ENCODE results near the gene PDE6B. TPM values are rescaled to one million over a fixed set of nuclear protein-coding genes. Genes with fewer than 3 reads are reported as not detected.

PDE6B gene
- polyA plus RNA-seq, 1 donor = 27.1 TPM

DNA sequence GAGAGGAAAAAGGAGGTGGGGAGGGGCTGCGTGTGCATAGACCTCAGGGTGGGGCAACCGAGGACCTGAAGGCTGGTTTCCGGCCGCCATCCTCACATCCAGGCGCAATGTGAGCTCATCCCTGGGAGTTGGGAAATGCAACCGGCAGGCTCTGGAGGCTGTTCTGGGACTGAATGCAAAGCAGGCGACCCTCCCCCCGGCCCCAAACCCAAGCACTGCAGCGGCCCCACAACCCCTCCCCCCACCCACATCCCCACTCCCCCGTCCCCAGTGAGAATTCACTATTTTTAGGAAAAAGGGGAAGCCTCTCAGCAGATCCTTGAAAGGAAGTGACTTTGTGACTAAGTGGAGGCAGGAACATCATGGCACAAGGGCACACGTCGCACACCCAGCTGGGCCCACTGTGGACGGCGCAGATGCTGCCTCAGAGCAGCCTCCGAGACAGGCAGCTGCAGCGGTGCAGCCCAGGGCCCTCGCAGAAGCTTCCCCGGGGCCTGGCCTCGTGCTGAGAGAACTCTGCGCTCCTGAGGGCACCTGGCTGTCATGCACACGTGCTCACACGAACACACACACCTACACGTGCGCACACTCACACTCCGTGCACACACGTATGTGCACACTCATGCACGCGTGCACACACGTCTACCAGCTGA, 1.3 kb upstream of the PDE6B start:
- H3K9me3 ChIP-seq (ENCODE audit: control insufficient read depth, low read depth, low read length) = no peaks in the 10 kb centered on the region
- no peaks in the 10 kb centered on the region for H3K36me3 ChIP-seq (ENCODE audit: control insufficient read depth, insufficient read depth, low read length)
- no peak for DNase-seq
- no CpG with 5 or more reads among the region's 29 CpGs for WGBS (ENCODE audit: insufficient coverage, low lambda C conversion rate)
- H3K27me3 ChIP-seq (ENCODE audit: control insufficient read depth, insufficient read depth, low read length) = no peaks in the 10 kb centered on the region
- H3K4me1 ChIP-seq (ENCODE audit: control insufficient read depth, insufficient read depth, low read length) = no peaks in the 10 kb centered on the region
- no peak overlapping the region for H3K4me3 ChIP-seq (ENCODE audit: low read length)
- no peak overlapping the region for H3K27ac ChIP-seq (ENCODE audit: low read length)

DNA sequence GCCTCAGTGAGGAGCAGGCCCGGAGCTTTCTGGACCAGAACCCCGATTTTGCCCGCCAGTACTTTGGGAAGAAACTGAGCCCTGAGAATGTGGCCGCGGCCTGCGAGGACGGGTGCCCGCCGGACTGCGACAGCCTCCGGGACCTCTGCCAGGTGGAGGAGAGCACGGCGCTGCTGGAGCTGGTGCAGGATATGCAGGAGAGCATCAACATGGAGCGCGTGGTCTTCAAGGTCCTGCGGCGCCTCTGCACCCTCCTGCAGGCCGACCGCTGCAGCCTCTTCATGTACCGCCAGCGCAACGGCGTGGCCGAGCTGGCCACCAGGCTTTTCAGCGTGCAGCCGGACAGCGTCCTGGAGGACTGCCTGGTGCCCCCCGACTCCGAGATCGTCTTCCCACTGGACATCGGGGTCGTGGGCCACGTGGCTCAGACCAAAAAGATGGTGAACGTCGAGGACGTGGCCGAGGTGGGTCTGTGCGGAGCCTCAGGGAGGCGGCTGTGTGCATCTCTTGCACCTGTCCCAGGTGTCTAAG, 323 bp downstream of the PDE6B start:
- no peak for DNase-seq
- no peaks in the 10 kb centered on the region for H3K36me3 ChIP-seq (ENCODE audit: control insufficient read depth, insufficient read depth, low read length)
- H3K27ac ChIP-seq (ENCODE audit: low read length) = no peak overlapping the region
- no peaks in the 10 kb centered on the region for H3K4me1 ChIP-seq (ENCODE audit: control insufficient read depth, insufficient read depth, low read length)
- no CpG with 5 or more reads among the region's 39 CpGs for WGBS (ENCODE audit: insufficient coverage, low lambda C conversion rate)
- no peaks in the 10 kb centered on the region for H3K27me3 ChIP-seq (ENCODE audit: control insufficient read depth, insufficient read depth, low read length)
- H3K4me3 ChIP-seq (ENCODE audit: low read length) = no peak overlapping the region
- no peaks in the 10 kb centered on the region for H3K9me3 ChIP-seq (ENCODE audit: control insufficient read depth, low read depth, low read length)

DNA sequence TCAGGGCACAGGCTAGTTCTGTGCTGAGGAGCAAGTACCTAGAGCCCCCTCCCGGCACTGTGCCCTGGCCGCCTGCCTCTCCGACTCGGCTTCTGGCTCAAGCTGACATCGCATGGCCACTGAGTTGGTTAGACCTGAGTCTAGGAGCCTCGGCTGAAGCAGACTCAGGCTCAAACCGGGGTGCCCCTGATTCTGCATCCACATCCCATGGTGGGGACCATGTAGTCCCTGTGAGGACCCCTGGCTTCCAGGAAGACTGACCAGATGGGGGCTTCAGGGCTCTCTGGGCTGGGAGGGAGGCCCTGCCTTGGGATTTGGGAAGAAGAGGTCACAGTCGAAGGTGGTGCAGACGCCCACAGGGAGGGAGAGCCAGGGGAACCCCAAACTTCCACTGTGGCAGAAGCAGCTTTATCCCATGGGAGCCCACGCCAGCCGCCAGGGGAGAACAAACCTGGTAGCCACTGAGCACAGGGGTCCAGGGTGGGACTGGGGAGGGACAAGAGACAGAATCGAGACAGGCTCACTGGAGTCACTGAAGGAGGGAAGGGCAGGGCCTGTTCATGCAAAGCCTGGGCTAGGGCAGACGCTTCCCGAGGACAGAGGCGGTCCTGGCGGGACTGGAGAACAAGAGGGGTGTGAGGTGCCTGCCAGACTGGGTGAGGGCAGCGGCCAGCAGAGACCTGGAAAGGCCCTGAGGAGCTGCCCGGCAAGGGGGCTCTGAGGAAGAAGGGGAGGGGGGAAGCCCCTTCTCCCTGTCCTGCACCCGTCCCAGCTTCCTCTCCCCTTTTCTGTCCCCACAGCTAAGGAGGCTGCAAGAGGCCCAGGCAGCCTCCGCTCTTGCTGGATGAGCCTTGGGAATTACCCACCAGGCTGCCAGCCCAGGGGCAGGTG, 1.1 kb downstream of the PDE6B start:
- Histone ChIP-seq H3K27ac (ENCODE audit: low read length) (no peak overlapping the region), H3K27me3 (ENCODE audit: control insufficient read depth, insufficient read depth, low read length) (no peaks in the 10 kb centered on the region), H3K9me3 (ENCODE audit: control insufficient read depth, low read depth, low read length) (no peaks in the 10 kb centered on the region), H3K4me3 (ENCODE audit: low read length) (no peak overlapping the region), H3K4me1 (ENCODE audit: control insufficient read depth, insufficient read depth, low read length) (no peaks in the 10 kb centered on the region), H3K36me3 (ENCODE audit: control insufficient read depth, insufficient read depth, low read length) (no peaks in the 10 kb centered on the region)
- 80% methylated on average over 1 of the region's 20 CpGs for WGBS (ENCODE audit: insufficient coverage, low lambda C conversion rate)
- DNase-seq = no peak

DNA sequence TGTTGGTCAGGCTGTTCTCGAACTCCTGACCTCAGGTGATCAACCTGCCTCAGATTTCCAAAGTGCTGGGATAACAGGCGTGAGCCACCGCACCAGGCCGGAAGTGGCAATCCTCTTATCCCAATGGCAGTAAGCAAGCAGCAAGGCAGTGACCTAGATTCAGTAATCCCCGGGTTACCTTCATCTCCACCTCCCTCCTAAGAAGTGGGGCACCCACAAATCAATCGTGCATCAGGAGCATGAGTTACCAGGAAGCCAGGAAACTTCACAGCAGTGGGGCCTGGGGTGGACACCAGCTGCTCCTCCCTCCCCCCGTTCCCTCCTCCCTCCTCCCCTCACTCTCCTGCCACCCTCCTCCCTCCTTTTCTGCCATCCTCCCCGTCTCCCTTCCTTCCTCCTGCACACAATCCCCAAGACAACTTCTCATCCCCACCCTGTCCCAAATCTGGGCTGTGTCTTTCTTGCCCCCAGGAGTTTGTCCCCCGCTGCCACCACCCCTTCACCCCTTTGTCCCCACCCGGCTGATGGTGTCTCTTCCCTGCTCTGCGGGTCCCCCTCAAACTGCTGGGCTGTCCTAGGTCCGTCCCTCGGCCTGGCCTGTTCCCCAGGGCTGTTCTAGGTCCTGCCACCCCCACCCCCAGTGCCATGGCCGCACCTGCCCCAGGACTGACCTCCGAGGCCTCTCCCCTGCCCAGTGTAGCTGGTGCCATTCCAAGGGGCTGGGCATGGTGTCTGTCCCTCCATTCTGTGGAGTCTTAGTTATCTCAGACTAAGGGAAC, 2.2 kb downstream of the PDE6B start:
- H3K27ac ChIP-seq (ENCODE audit: low read length) = no peak overlapping the region
- DNase-seq = no peak
- H3K4me3 ChIP-seq (ENCODE audit: low read length) = no peak overlapping the region
- H3K4me1 ChIP-seq (ENCODE audit: control insufficient read depth, insufficient read depth, low read length) = no peaks in the 10 kb centered on the region
- H3K9me3 ChIP-seq (ENCODE audit: control insufficient read depth, low read depth, low read length) = no peaks in the 10 kb centered on the region
- H3K27me3 ChIP-seq (ENCODE audit: control insufficient read depth, insufficient read depth, low read length) = no peaks in the 10 kb centered on the region
- H3K36me3 ChIP-seq (ENCODE audit: control insufficient read depth, insufficient read depth, low read length) = no peaks in the 10 kb centered on the region
- WGBS (ENCODE audit: insufficient coverage, low lambda C conversion rate) = no CpG with 5 or more reads among the region's 15 CpGs

DNA sequence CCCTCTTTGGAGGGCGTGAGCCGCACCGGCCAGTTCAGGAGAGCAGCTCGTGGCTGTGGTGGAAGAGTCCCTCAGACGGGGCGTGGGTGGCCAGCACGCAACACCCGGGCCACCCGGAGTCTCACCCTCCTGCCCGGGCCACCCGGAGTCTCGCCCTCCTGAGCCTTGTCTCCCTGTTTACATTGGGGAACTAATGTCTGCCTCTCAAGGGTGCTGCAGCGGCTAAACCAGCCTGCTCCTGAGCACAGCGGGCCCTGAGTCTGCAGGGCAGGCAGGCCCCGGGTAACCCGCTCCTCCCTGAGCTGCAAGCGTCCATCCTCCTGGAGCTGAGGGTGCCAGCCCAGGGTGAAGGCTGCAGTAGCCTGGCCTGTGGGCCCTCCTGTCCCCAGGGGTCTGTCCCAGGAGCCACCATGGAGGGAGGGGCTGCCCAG, 3.0 kb downstream of the PDE6B start:
- H3K4me1 ChIP-seq (ENCODE audit: control insufficient read depth, insufficient read depth, low read length) = no peaks in the 10 kb centered on the region
- H3K27ac ChIP-seq (ENCODE audit: low read length) = no peak overlapping the region
- H3K4me3 ChIP-seq (ENCODE audit: low read length) = no peak overlapping the region
- H3K27me3 ChIP-seq (ENCODE audit: control insufficient read depth, insufficient read depth, low read length) = no peaks in the 10 kb centered on the region
- no CpG with 5 or more reads among the region's 17 CpGs for WGBS (ENCODE audit: insufficient coverage, low lambda C conversion rate)
- no peaks in the 10 kb centered on the region for H3K36me3 ChIP-seq (ENCODE audit: control insufficient read depth, insufficient read depth, low read length)
- DNase-seq = no peak
- H3K9me3 ChIP-seq (ENCODE audit: control insufficient read depth, low read depth, low read length) = no peaks in the 10 kb centered on the region

DNA sequence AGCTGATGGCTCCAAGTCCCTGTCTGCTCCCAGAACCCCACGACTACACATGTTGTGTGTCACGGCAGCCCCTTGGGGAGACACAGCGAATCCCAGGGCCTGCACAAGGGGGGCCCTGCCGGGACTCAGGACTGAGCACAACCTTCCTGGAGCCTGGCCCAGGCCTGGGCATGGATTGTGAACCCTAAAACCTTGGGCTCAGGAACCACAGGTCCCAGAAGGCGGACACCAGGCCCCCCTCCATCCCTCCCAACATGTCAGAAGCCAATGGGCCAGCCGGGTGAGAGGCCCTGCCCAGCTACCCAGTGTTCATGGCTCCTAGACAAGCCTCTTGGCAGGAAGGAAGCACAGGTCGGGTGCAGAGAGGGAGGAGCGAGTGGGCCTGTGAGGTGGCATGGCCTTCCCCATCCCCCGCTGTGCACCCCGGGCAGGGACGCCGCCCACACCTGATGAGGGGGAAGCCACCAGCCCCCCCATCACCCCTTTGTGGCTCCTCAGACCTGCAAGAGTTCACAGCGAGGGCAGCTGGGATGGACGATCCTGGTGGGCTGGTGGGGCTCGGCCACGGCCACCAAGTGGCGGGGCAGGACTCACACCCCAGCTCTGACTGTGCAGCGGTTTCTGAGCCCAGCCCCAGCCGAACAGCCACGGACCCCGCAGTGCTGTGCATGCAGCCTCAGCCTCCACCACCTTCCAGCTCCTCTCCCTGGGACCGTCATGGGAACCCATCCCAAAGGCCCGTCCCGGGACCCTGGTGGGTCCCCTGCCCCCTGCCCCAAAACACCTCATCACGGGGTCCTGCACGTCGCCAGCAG, 3.7 kb downstream of the PDE6B start:
- DNase-seq = no peak
- Histone ChIP-seq H3K27ac (ENCODE audit: low read length) (no peak overlapping the region), H3K4me1 (ENCODE audit: control insufficient read depth, insufficient read depth, low read length) (no peaks in the 10 kb centered on the region), H3K27me3 (ENCODE audit: control insufficient read depth, insufficient read depth, low read length) (no peaks in the 10 kb centered on the region), H3K4me3 (ENCODE audit: low read length) (no peak overlapping the region), H3K36me3 (ENCODE audit: control insufficient read depth, insufficient read depth, low read length) (no peaks in the 10 kb centered on the region), H3K9me3 (ENCODE audit: control insufficient read depth, low read depth, low read length) (no peaks in the 10 kb centered on the region)
- no CpG with 5 or more reads among the region's 27 CpGs for WGBS (ENCODE audit: insufficient coverage, low lambda C conversion rate)

DNA sequence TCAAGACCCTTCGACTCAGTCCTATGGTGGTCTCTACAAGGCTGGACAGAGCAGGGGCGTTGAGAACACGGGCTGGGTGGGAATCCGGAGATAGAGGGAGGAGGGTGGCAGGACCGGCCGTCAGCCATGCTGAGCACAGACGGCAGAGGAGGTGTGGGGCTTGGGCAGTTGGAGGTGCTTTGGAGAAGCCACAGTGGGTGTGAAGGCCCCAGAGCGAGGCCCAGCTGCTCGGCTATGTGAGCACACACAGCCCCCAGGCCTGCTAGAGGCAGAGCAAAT, 4.2 kb downstream of the PDE6B start:
- H3K27ac ChIP-seq (ENCODE audit: low read length) = no peak overlapping the region
- no peaks in the 10 kb centered on the region for H3K4me1 ChIP-seq (ENCODE audit: control insufficient read depth, insufficient read depth, low read length)
- no peak overlapping the region for H3K4me3 ChIP-seq (ENCODE audit: low read length)
- no CpG with 5 or more reads among the region's 9 CpGs for WGBS (ENCODE audit: insufficient coverage, low lambda C conversion rate)
- no peaks in the 10 kb centered on the region for H3K9me3 ChIP-seq (ENCODE audit: control insufficient read depth, low read depth, low read length)
- H3K36me3 ChIP-seq (ENCODE audit: control insufficient read depth, insufficient read depth, low read length) = no peaks in the 10 kb centered on the region
- no peaks in the 10 kb centered on the region for H3K27me3 ChIP-seq (ENCODE audit: control insufficient read depth, insufficient read depth, low read length)
- no peak for DNase-seq

DNA sequence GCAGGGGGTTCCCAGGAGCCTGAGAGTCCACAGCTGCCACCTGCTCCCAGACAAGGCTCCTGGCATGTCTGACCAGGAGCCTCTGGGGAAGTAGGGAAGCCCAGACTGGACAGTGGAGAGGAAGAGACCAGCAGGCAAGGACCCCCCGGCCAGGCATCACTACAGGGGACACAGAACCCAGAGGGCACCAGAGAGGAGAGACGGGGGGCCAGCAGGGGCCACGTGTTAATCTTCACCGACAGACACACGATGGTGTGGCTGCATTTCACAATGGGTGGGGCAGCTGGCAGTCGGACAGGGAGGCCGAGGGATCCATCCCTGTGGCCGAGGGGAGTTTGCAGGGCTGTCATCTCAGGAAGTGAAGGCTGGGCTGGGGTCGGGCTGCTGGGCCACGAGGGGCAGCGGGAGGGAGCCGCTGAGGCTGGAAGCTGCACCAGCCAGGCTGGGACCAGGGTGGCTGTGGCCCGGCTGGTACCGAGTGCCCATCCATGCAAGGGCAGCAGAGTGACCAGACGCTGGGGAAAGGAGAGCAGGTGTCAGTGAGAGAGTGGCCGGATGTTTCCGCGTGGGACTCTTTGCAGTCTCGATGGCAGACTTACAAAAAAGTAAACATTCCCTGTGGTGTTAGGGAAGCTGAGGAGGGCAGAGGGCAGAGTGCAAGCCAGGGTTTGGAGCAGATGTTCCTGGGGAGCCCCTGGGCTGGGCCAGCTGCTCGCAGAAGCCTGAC, 4.7 kb downstream of the PDE6B start:
- no peaks in the 10 kb centered on the region for H3K27me3 ChIP-seq (ENCODE audit: control insufficient read depth, insufficient read depth, low read length)
- no CpG with 5 or more reads among the region's 20 CpGs for WGBS (ENCODE audit: insufficient coverage, low lambda C conversion rate)
- H3K36me3 ChIP-seq (ENCODE audit: control insufficient read depth, insufficient read depth, low read length) = no peaks in the 10 kb centered on the region
- H3K27ac ChIP-seq (ENCODE audit: low read length) = no peak overlapping the region
- no peak overlapping the region for H3K4me3 ChIP-seq (ENCODE audit: low read length)
- H3K4me1 ChIP-seq (ENCODE audit: control insufficient read depth, insufficient read depth, low read length) = no peaks in the 10 kb centered on the region
- H3K9me3 ChIP-seq (ENCODE audit: control insufficient read depth, low read depth, low read length) = no peaks in the 10 kb centered on the region
- DNase-seq = no peak

DNA sequence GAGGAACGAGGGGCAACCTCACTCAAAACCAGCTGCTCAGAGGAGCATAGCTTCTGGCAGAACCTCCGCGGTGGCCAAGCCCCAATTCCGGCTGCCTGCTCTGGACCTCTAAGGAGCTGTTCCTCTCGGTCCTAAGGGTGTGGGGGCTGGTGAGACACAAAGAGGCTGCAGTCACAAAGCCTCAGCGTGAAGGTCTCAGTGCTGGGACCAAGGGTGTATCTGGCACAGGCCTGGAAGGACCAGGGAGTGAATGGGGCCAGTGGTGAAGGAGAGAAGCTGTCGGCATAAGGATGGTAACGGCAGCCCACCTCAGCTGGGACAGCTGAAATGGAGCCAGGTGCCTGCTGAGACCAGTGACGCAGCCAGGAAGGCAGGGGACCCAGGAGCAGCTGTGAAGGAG, 5.3 kb downstream of the PDE6B start:
- Histone ChIP-seq H3K4me1 (ENCODE audit: control insufficient read depth, insufficient read depth, low read length) (no peaks in the 10 kb centered on the region), H3K27me3 (ENCODE audit: control insufficient read depth, insufficient read depth, low read length) (no peaks in the 10 kb centered on the region), H3K27ac (ENCODE audit: low read length) (no peak overlapping the region), H3K4me3 (ENCODE audit: low read length) (no peak overlapping the region), H3K9me3 (ENCODE audit: control insufficient read depth, low read depth, low read length) (no peaks in the 10 kb centered on the region), H3K36me3 (ENCODE audit: control insufficient read depth, insufficient read depth, low read length) (no peaks in the 10 kb centered on the region)
- no CpG with 5 or more reads among the region's 9 CpGs for WGBS (ENCODE audit: insufficient coverage, low lambda C conversion rate)
- no peak for DNase-seq
